Psoas muscle (tissue), 8 donors: ENCODE measurements around the gene SPRN. TPM values are rescaled to one million over a fixed set of nuclear protein-coding genes. Genes with fewer than 3 reads are reported as not detected.
"Not testable (repeated sequence)": the region's sequence is repeated elsewhere in the genome, so short reads cannot be mapped to it uniquely, and the experiment has no call there.

Experiments used
- ATAC-seq, 4 donors: fragments of 200-7000 bp; cut with Tn5 transposase; one replicate each; pipeline ENCODE4 v1.9.1; 2020; ENCODE audit warnings: moderate library complexity in 3 of 4, mild to moderate bottlenecking in 2 of 4
- DNase-seq, 2 donors: peaks; one replicate each; pipeline ENCODE4 v3.0.0-alpha.2; 2020
- H3K27ac ChIP-seq: fragments of 200-600 bp; one replicate; pipeline ENCODE4 v1.8.0; 2022
- H3K27me3 ChIP-seq, 3 donors: fragments of 200-600 bp in 1 of 3; one replicate each; pipeline versions ENCODE4 v1.6.1 to v1.8.0; 2013 to 2022; ENCODE audit warnings: low read length in 2 of 3, mild to moderate bottlenecking in 2 of 3, moderate library complexity in 1 of 3; ENCODE audit not compliant: insufficient read depth in 3 of 3
- H3K36me3 ChIP-seq, 2 donors: fragments of 200-600 bp in 1 of 2; one replicate each; pipeline versions ENCODE4 v1.6.1 to v1.8.0; 2013 to 2022; ENCODE audit warnings: low read depth in 1 of 2, mild to moderate bottlenecking in 1 of 2, moderate library complexity in 1 of 2; ENCODE audit not compliant: insufficient read depth in 1 of 2
- H3K4me1 ChIP-seq: fragments of 200-600 bp; one replicate; pipeline ENCODE4 v1.8.0; 2022
- H3K4me3 ChIP-seq: fragments of 200-600 bp; one replicate; pipeline ENCODE4 v1.8.0; 2022; ENCODE audit warnings: mild to moderate bottlenecking
- H3K9me3 ChIP-seq: fragments of 200-600 bp; one replicate; pipeline ENCODE4 v1.8.0; 2022
- WGBS, 3 donors: extraction: QIAGEN DNeasy Blood & Tissue Kit; methylation state at CpG; one replicate each; pipeline versions ENCODE4 v1.1.6 to v1.1.7; 2013; 5-methylcytosine and 5-hydroxymethylcytosine counted together
- intact Hi-C, 2 donors: fragments of 100-400 bp; cut with DNase I; formaldehyde crosslinking; loops; one replicate each; pipeline versions ENCODE4 v1.11.0 to v1.14.2; 2022
- polyA plus RNA-seq, 3 donors: library from polyadenylated mRNA; stranded (reverse); fragments of 200-250 nt; gene quantifications; one replicate each; pipeline ENCODE4 v1.2.3, GENCODE V29; 2013
- total RNA-seq, 4 donors: library from RNA; stranded (reverse); fragmentation: NEBNext Ultra II Directional in 2 of 4; extraction: Animal tissue kit (Norgen Biotek cat#: 25700) in 2 of 4; gene quantifications; one replicate each; pipeline versions ENCODE4 v1.2.1 to v1.2.4, GENCODE V29; 2021 to 2023
- TF ChIP-seq, protein P1 (sequence below): fragments of 200-600 bp; IDR thresholded peaks from one replicate; pipeline ENCODE4 v1.8.0; 2022; ENCODE audit warnings: antibody characterized with exemption
- donor health status: healthy with polysubstance abuse.
- donor health status: DM: no; HTN: no; CAD: no; lungs with moderate emphysema.
- donor health status: Bipolar disorder and iron deficiency.
- donor health status: healthy.
- donor health status: DM: yes; HTN: yes; CAD: no.
- donor health status: DM: no; HTN: no; CAD: no.
- donor health status: DM: no; HTN: no; CAD: no.
- donor health status: DM: yes; HTN: yes; CAD: no.

The SPRN gene
- total and polyA plus RNA-seq, 7 donors, result 0.08 to 0.22 (median 0.12) TPM; not detected in 4

DNA sequence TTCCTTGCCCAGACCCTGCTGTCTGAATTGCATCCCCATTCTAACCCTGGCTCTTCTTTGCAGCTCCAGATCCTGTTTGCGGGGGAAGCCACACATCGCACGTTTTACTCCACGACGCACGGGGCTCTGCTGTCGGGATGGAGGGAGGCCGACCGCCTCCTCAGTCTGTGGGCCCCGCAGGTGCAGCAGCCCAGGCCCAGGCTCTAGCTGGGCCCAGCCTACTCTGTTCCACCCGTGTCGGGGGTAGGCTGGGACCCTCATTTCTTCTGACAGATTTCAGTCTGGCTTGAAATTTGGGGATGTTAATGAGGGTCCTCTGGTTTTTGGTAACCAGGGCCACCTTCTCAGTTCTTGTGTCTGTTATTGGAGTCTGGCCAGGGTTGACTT lies 33.2 kb downstream of the SPRN start:
- Histone ChIP-seq H3K36me3 (peaks cover 0 to 12% of the 10 kb centered on the region in 2 donors), H3K27me3 (no peaks in the 10 kb centered on the region), H3K4me3 (no peak overlapping the region), H3K27ac (no peak overlapping the region), H3K4me1 (peaks cover 8% of the 10 kb centered on the region), H3K9me3 (no peaks in the 10 kb centered on the region)
- no peak for DNase-seq
- no peak for ATAC-seq
- intact Hi-C loops, result loop anchor here in 1 of 2 donors (10.0 kb wide), 1 partner anchor 66 kb away; no protein-coding TSS in a partner anchor
- TF ChIP-seq, protein P1, sequence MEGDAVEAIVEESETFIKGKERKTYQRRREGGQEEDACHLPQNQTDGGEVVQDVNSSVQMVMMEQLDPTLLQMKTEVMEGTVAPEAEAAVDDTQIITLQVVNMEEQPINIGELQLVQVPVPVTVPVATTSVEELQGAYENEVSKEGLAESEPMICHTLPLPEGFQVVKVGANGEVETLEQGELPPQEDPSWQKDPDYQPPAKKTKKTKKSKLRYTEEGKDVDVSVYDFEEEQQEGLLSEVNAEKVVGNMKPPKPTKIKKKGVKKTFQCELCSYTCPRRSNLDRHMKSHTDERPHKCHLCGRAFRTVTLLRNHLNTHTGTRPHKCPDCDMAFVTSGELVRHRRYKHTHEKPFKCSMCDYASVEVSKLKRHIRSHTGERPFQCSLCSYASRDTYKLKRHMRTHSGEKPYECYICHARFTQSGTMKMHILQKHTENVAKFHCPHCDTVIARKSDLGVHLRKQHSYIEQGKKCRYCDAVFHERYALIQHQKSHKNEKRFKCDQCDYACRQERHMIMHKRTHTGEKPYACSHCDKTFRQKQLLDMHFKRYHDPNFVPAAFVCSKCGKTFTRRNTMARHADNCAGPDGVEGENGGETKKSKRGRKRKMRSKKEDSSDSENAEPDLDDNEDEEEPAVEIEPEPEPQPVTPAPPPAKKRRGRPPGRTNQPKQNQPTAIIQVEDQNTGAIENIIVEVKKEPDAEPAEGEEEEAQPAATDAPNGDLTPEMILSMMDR, result no peak
- 92 to 93% (median 92%) methylated on average over 12 of the region's 12 CpGs for WGBS, 3 donors

DNA sequence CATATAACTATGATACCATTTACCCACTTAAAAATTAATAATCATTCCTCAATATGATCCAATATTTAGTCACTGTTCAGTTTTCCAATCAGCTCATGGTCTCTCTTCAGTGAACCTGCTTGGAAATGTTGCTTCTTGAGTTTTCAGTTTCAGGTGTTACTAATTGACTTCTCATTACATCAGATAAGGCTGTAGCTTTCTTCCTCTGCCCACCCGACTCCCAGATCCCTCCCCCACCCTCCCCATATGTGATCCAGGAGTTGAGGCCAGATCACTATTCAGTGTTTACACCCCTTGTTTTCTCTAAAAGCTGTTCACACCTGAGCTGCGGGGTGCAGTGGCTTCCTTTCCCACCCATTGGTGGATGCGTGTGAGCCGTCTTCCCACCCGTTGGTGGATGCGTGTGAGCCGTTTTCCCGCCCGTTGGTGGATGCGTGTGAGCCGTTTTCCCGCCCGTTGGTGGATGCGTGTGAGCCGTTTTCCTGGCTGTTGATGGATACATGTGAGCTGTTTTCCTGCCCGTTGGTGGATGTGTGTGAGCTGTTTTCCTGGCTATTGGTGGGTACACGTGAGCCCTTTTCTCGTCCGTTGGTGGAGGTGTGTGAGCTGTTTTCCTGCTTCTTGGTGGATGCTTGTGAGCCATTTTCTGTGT lies 33.7 kb downstream of the SPRN start:
- Histone ChIP-seq H3K27me3 (no peaks in the 10 kb centered on the region), H3K27ac (peak overlapping the region; percentile 30), H3K9me3 (no peaks in the 10 kb centered on the region), H3K4me1 (peaks cover 8% of the 10 kb centered on the region), H3K4me3 (no peak overlapping the region), H3K36me3 (peaks cover 0 to 7% of the 10 kb centered on the region in 2 donors)
- intact Hi-C loops, result loop anchor here in 1 of 2 donors (10.0 kb wide), 1 partner anchor 66 kb away; no protein-coding TSS in a partner anchor
- DNase-seq, result no peak
- 82 to 90% (median 87%) methylated on average over 19 of the region's 19 CpGs for whole genome bisulfite sequencing, 3 donors
- ATAC-seq, result no peak
- TF ChIP-seq, protein P1, result no peak

DNA sequence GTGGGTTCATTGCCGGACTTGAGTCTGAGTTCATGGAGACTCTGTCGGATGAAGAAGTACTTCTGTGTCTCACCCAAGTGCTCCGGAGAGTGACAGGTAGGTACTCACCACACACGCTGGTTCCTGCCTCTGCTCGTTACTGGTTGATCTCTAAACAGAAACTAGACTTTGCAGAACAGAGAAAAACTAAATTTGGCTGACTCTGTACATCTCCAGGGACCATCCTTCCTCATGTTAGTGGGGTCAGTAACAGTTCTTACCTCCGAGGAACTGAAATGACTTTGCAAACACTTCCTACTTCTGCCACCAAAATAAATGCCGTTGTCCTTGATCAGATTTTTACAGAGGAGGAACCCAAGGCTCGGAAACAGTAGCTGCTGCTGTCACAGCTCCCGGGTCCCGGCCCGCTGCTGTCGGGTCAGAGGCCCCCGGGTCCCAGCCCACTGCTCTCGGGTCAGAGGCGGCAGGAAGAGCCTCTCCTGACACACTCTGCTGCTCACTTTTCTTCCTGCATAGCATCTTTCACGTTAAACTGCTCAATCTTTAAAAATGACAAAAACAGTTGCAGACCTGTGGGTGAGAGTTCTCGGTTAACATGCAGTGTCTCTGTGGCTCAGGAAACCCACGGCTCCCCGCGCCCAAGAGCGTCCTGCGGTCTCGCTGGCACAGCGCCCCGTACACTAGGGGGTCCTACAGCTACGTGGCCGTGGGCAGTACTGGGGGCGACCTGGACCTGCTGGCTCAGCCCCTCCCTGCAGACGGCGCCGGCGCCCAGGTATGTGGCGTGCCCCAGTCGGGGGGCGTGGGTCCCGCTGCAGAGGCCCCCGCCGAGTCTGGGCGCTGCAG lies 35.2 kb downstream of the SPRN start:
- Histone ChIP-seq H3K4me3 (no peak overlapping the region), H3K4me1 (no peaks in the 10 kb centered on the region)

DNA sequence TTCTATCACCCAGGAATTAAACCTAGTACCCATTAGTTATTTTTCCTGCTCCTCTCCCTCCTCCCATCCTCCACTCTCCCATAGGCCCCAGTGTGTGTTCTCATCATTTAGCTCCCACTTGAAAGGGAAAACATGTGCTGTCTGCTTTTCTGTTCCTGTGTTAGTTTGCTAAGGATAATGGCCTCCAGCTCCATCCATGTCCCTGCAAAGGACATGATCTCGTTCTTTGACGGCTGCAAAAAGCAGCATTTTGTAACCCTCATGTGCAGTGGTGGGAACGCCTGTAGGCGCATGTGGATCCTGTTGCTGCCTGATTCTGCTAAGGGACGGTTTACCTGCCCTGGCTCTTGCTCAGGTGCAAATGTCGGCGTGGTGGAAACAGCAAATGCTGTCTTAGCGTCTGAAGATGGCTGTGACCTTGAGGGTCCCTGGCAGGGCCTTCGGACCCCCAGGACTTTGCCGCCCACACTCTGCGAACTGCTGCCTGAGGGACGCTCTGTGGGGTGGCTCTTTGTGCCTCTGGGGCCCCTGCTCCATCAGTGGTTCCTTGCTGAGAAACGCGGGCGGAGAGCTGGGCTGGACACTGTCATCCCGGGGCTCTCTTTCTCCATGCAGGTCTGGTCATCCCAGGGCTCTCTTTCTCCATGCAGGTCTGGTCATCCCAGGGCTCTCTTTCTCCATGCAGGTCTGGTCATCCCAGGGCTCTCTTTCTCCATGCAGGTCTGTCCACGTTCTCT lies 36.0 kb downstream of the SPRN start:
- TF ChIP-seq, protein P1, result no peak
- Histone ChIP-seq H3K27me3 (no peaks in the 10 kb centered on the region), H3K27ac (no peak overlapping the region), H3K4me1 (no peaks in the 10 kb centered on the region), H3K4me3 (no peak overlapping the region), H3K9me3 (no peaks in the 10 kb centered on the region), H3K36me3 (peaks cover 0 to 18% of the 10 kb centered on the region in 2 donors)
- WGBS, 3 donors, result 82 to 88% (median 87%) methylated on average over 17 of the region's 17 CpGs
- ATAC-seq, result no peak
- DNase-seq, result no peak
- intact Hi-C loops, result no loop called here

More for the DNA sequence above, 35.2 kb downstream of the SPRN start:
- H3K36me3 ChIP-seq, result peaks cover 0 to 10% of the 10 kb centered on the region in 2 donors
- no peak overlapping the region for H3K27ac ChIP-seq
- intact Hi-C loops, result no loop called here
- ATAC-seq (no peak), DNase-seq (no peak)
- no peaks in the 10 kb centered on the region for H3K27me3 ChIP-seq
- no peaks in the 10 kb centered on the region for H3K9me3 ChIP-seq
- WGBS, 3 donors, result 76 to 78% (median 78%) methylated on average over 39 of the region's 39 CpGs
- TF ChIP-seq, protein P1, result no peak

DNA sequence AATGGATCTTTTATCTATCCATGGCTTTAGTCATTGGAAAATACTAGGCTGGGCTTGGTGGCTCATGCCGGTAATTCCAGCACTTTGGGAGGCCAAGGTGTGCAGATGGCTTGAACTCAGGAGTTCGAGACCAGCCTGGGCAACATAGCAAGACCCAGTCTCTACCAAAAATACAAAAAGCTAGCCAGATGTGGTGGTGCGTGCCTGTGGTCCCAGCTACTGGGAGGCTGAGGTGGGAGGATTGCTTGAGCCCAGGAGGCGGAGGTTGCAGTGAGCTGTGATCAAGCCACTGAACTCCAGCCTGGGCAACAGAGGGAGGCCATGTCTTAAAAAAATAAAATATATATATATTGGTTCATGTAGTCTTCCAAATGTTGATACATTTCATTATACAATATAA lies 37.5 kb downstream of the SPRN start:
- DNase-seq, H3K27me3 ChIP-seq, intact Hi-C loops, H3K4me3 ChIP-seq, H3K9me3 ChIP-seq, H3K27ac ChIP-seq, H3K4me1 ChIP-seq, ATAC-seq: not testable (repeated sequence)
- H3K36me3 ChIP-seq, result peaks cover 0 to 28% of the 10 kb centered on the region in 2 donors
- 95 to 100% (median 98%) methylated on average over 4 of the region's 4 CpGs for WGBS, 3 donors
